Measurements from ENCODE around the gene KRTAP4-7.

- TF ChIP-seq POLR2AphosphoS5 (IDR thresholded peaks at IDR 0.05; ENCODE audit: borderline replicate concordance, low read depth, low read length) (no peak), EZH2 (IDR thresholded peaks at IDR 0.05) (no peak)
Measured at GRCh38 chr17:41125064-41125463, 41.1 kb downstream of the KRTAP4-7 start.
